Measurements from ENCODE around the gene MCM10. TPM values are rescaled to one million over a fixed set of nuclear protein-coding genes. Genes with fewer than 3 reads are reported as not detected.

The MCM10 gene
- total and polyA plus RNA-seq, 7 experiments from 2014 or later: 0.08 to 41.8 (median 0.28) TPM; not detected in 1

- intact Hi-C loops (cut with micrococcal nuclease): no loop called here
- DNase-seq: no peak
- Histone ChIP-seq H3K4me1 (ENCODE audit: control insufficient read depth in 2 of 2, insufficient read depth in 2 of 2, low read length in 2 of 2) (peaks cover 0 to 5% of the 10 kb centered on the region in 2 donors), H3K27ac (ENCODE audit: low read depth, low read length) (no peak overlapping the region), H3K4me3 (ENCODE audit: low read length) (no peak overlapping the region), H3K9me3 (ENCODE audit: control insufficient read depth in 2 of 3, low read length in 3 of 3) (no peaks in the 10 kb centered on the region), H3K27me3 (ENCODE audit: control insufficient read depth in 2 of 2, insufficient read depth in 2 of 2, low read length in 2 of 2) (no peaks in the 10 kb centered on the region), H3K36me3 (ENCODE audit: control insufficient read depth in 2 of 3, insufficient read depth in 3 of 3, low read length in 3 of 3) (peaks cover 36 to 92% (median 46%) of the 10 kb centered on the region in 3 experiments)
- H3K27ac Mint-ChIP-seq: peak overlapping the region in 2 of 9 donors; percentile 47 to 71
- no peak for ATAC-seq
- H3K9me3 Mint-ChIP-seq: no peaks in the 10 kb centered on the region
- ChIA-PET POLR2A (no interaction called here), CTCF (no interaction called here)
- H3K27me3 Mint-ChIP-seq: no peaks in the 10 kb centered on the region
- no peak overlapping the region for H3K4me3 Mint-ChIP-seq
- peaks cover 43 to 86% (median 54%) of the 10 kb centered on the region in 5 donors for H3K36me3 Mint-ChIP-seq
- H3K4me1 Mint-ChIP-seq: peaks cover 0 to 24% (median 16%) of the 10 kb centered on the region in 7 donors
Observed at GRCh38 chr10:13120786-13121499, 40.4 kb upstream of the MCM10 start.

DNA sequence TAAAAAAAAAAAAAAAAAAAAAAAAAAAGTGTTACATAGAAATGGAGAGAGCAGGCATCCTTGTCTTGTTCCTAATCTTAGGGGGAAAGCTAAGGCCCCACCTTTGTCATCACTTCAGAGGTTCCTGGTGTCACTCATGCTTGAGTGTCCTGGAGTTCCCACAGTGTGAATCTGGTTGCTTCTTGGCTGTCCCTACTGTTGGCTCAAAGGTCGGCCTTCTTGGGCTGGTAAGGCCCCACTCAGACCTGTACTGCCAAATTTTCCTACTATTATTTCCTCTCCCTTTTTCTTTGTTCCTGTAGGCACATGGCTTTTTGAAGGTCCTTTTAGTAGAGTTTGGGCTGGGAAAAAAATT, 39.9 kb upstream of the MCM10 start:
- no peak overlapping the region for H3K4me3 ChIP-seq (ENCODE audit: low read length)
- Mint-ChIP-seq H3K27me3 (no peaks in the 10 kb centered on the region), H3K4me1 (peaks cover 0 to 19% (median 14%) of the 10 kb centered on the region in 7 donors), H3K9me3 (no peaks in the 10 kb centered on the region), H3K4me3 (no peak overlapping the region), H3K36me3 (peaks cover 43 to 81% (median 52%) of the 10 kb centered on the region in 5 donors), H3K27ac (no peak overlapping the region)
- no peaks in the 10 kb centered on the region for H3K27me3 ChIP-seq (ENCODE audit: control insufficient read depth in 2 of 2, insufficient read depth in 2 of 2, low read length in 2 of 2)
- no peak for DNase-seq
- ChIA-PET CTCF (no interaction called here), POLR2A (no interaction called here)
- no peak overlapping the region for H3K27ac ChIP-seq (ENCODE audit: low read depth, low read length)
- ATAC-seq: no peak
- peaks cover 0 to 4% of the 10 kb centered on the region in 2 donors for H3K4me1 ChIP-seq (ENCODE audit: control insufficient read depth in 2 of 2, insufficient read depth in 2 of 2, low read length in 2 of 2)
- no peaks in the 10 kb centered on the region for H3K9me3 ChIP-seq (ENCODE audit: control insufficient read depth in 2 of 3, low read length in 3 of 3)
- intact Hi-C loops (cut with micrococcal nuclease): no loop called here
- peaks cover 36 to 89% (median 47%) of the 10 kb centered on the region in 3 experiments for H3K36me3 ChIP-seq (ENCODE audit: control insufficient read depth in 2 of 3, insufficient read depth in 3 of 3, low read length in 3 of 3)

GRCh38 chr10:13136651-13137050, 24.7 kb upstream of the MCM10 start:
- no peaks in the 10 kb centered on the region for H3K27me3 ChIP-seq (ENCODE audit: control insufficient read depth in 2 of 2, insufficient read depth in 2 of 2, low read length in 2 of 2)
- H3K36me3 ChIP-seq (ENCODE audit: control insufficient read depth in 2 of 3, insufficient read depth in 3 of 3, low read length in 3 of 3): peaks cover 24 to 89% (median 39%) of the 10 kb centered on the region in 3 experiments
- ATAC-seq: no peak
- H3K27ac ChIP-seq (ENCODE audit: low read depth, low read length): no peak overlapping the region
- Mint-ChIP-seq H3K27me3 (no peaks in the 10 kb centered on the region), H3K9me3 (no peaks in the 10 kb centered on the region), H3K36me3 (peaks cover 30 to 81% (median 60%) of the 10 kb centered on the region in 5 donors), H3K4me1 (no peaks in the 10 kb centered on the region), H3K27ac (no peak overlapping the region), H3K4me3 (no peak overlapping the region)
- ChIA-PET CTCF (no interaction called here), POLR2A (no interaction called here)
- H3K9me3 ChIP-seq (ENCODE audit: control insufficient read depth in 2 of 3, low read length in 3 of 3): no peaks in the 10 kb centered on the region
- intact Hi-C loops (cut with micrococcal nuclease): no loop called here
- no peak for DNase-seq
- H3K4me3 ChIP-seq (ENCODE audit: low read length): no peak overlapping the region
- H3K4me1 ChIP-seq (ENCODE audit: control insufficient read depth in 2 of 2, insufficient read depth in 2 of 2, low read length in 2 of 2): no peaks in the 10 kb centered on the region

DNA sequence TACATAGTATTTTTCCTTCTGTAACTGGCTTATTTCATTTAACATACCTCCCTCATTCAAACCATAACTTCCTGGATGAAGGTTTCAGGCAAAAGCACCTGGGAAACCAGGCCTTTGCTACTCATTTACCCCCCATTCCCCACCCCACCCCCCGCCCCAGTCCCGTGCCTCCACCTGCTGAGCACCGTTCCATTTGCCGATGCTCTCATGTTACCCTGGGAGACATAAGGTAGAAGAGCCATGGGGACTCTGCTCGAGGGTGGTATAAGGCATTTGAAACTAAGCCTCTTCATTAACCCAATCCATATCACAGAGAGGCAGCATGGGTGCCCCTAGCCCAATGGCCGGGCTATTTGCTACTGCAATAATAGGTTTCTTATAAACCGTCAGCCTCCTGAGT, 22.2 kb upstream of the MCM10 start:
- intact Hi-C loops (cut with micrococcal nuclease): no loop called here
- CTCF ChIA-PET: no interaction called here
- Mint-ChIP-seq H3K36me3 (peaks cover 28 to 79% (median 59%) of the 10 kb centered on the region in 5 donors), H3K4me3 (no peak overlapping the region), H3K27me3 (no peaks in the 10 kb centered on the region), H3K4me1 (no peaks in the 10 kb centered on the region), H3K27ac (no peak overlapping the region), H3K9me3 (peaks cover under 1 to 4% (median 2%) of the 10 kb centered on the region in 11 donors)
- no peak overlapping the region for H3K4me3 ChIP-seq (ENCODE audit: low read length)
- H3K9me3 ChIP-seq (ENCODE audit: control insufficient read depth in 2 of 3, low read length in 3 of 3): no peaks in the 10 kb centered on the region
- H3K27me3 ChIP-seq (ENCODE audit: control insufficient read depth in 2 of 2, insufficient read depth in 2 of 2, low read length in 2 of 2): no peaks in the 10 kb centered on the region
- no peak overlapping the region for H3K27ac ChIP-seq (ENCODE audit: low read depth, low read length)
- H3K36me3 ChIP-seq (ENCODE audit: control insufficient read depth in 2 of 3, insufficient read depth in 3 of 3, low read length in 3 of 3): peaks cover 12 to 73% (median 26%) of the 10 kb centered on the region in 3 experiments
- DNase-seq (no peak), ATAC-seq (no peak)
- H3K4me1 ChIP-seq (ENCODE audit: control insufficient read depth in 2 of 2, insufficient read depth in 2 of 2, low read length in 2 of 2): no peaks in the 10 kb centered on the region
- POLR2A ChIA-PET: no interaction called here

DNA sequence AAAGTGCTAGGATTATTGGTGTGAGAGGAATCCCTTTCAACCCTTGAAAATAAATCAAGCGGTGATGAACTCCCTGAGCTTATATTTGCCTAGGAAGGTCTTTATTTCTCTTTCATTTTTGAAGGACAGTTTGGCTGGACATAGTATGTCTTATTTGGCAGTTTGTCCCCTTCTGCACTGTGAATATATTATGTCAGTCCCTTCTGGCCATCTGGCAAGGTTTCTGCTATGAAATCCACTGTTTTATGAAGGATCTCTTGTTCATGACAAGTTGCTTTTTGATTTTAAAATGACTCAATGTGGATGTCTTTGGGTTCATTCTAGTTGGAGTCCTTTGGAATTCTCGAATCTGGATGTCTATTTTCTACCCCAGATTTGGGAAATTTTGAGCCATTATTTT, 21.7 kb upstream of the MCM10 start:
- ATAC-seq (no peak), DNase-seq (no peak)
- Mint-ChIP-seq H3K4me3 (no peak overlapping the region), H3K9me3 (peaks cover 3 to 9% (median 6%) of the 10 kb centered on the region in 11 donors), H3K27me3 (no peaks in the 10 kb centered on the region), H3K4me1 (no peaks in the 10 kb centered on the region), H3K36me3 (peaks cover 26 to 79% (median 63%) of the 10 kb centered on the region in 5 donors), H3K27ac (no peak overlapping the region)
- CTCF ChIA-PET: no interaction called here
- no peak overlapping the region for H3K4me3 ChIP-seq (ENCODE audit: low read length)
- intact Hi-C loops (cut with micrococcal nuclease): no loop called here
- no peaks in the 10 kb centered on the region for H3K27me3 ChIP-seq (ENCODE audit: control insufficient read depth in 2 of 2, insufficient read depth in 2 of 2, low read length in 2 of 2)
- no peak overlapping the region for H3K27ac ChIP-seq (ENCODE audit: low read depth, low read length)
- no peaks in the 10 kb centered on the region for H3K9me3 ChIP-seq (ENCODE audit: control insufficient read depth in 2 of 3, low read length in 3 of 3)
- no peaks in the 10 kb centered on the region for H3K4me1 ChIP-seq (ENCODE audit: control insufficient read depth in 2 of 2, insufficient read depth in 2 of 2, low read length in 2 of 2)
- POLR2A ChIA-PET: no interaction called here
- H3K36me3 ChIP-seq (ENCODE audit: control insufficient read depth in 2 of 3, insufficient read depth in 3 of 3, low read length in 3 of 3): peaks cover 12 to 67% (median 26%) of the 10 kb centered on the region in 3 experiments

GRCh38 chr10:13140627-13141190, 20.6 kb upstream of the MCM10 start:
- CTCF ChIA-PET: no interaction called here
- Histone ChIP-seq H3K27me3 (ENCODE audit: control insufficient read depth in 2 of 2, insufficient read depth in 2 of 2, low read length in 2 of 2) (no peaks in the 10 kb centered on the region), H3K4me3 (ENCODE audit: low read length) (no peak overlapping the region), H3K27ac (ENCODE audit: low read depth, low read length) (no peak overlapping the region), H3K9me3 (ENCODE audit: control insufficient read depth in 2 of 3, low read length in 3 of 3) (peaks cover 0 to 4% (median 0%) of the 10 kb centered on the region in 3 experiments), H3K36me3 (ENCODE audit: control insufficient read depth in 2 of 3, insufficient read depth in 3 of 3, low read length in 3 of 3) (peaks cover 8 to 57% (median 19%) of the 10 kb centered on the region in 3 experiments), H3K4me1 (ENCODE audit: control insufficient read depth in 2 of 2, insufficient read depth in 2 of 2, low read length in 2 of 2) (no peaks in the 10 kb centered on the region)
- H3K27ac Mint-ChIP-seq: no peak overlapping the region
- peaks cover 3 to 18% (median 14%) of the 10 kb centered on the region in 11 donors for H3K9me3 Mint-ChIP-seq
- H3K36me3 Mint-ChIP-seq: peaks cover 22 to 74% (median 64%) of the 10 kb centered on the region in 5 donors
- no peak overlapping the region for H3K4me3 Mint-ChIP-seq
- intact Hi-C loops (cut with micrococcal nuclease): no loop called here
- no peaks in the 10 kb centered on the region for H3K27me3 Mint-ChIP-seq
- H3K4me1 Mint-ChIP-seq: no peaks in the 10 kb centered on the region
- ATAC-seq (no peak), DNase-seq (no peak)
- POLR2A ChIA-PET: no interaction called here

DNA sequence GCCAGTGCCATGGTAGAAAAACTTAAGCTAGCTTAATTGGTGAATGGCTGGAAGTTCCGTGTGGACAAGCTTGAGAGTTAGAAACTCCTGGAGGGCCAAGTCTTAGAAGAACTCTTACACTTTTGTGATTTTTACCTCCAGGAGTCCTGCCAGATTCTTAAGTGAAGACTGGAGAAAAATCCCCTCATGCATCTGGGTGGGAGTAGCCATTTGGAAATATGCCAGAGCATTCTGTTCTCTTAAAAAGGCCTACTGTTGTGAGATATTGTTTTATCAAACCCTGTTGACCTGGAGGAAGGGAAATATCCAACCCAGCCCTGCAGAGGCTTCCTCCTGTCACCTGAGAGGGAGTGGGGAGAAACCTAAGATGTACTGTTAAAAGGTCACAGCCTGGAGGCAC, 17.6 kb upstream of the MCM10 start:
- intact Hi-C loops (cut with micrococcal nuclease): no loop called here
- H3K36me3 ChIP-seq (ENCODE audit: control insufficient read depth in 2 of 3, insufficient read depth in 3 of 3, low read length in 3 of 3): peaks cover 0 to 29% (median 4%) of the 10 kb centered on the region in 3 experiments
- H3K4me3 Mint-ChIP-seq: no peak overlapping the region

More for the DNA sequence above, 17.6 kb upstream of the MCM10 start:
- Histone ChIP-seq H3K9me3 (ENCODE audit: control insufficient read depth in 2 of 3, low read length in 3 of 3) (peaks cover 0 to 8% (median 4%) of the 10 kb centered on the region in 3 experiments), H3K27me3 (ENCODE audit: control insufficient read depth in 2 of 2, insufficient read depth in 2 of 2, low read length in 2 of 2) (no peaks in the 10 kb centered on the region), H3K4me1 (ENCODE audit: control insufficient read depth in 2 of 2, insufficient read depth in 2 of 2, low read length in 2 of 2) (no peaks in the 10 kb centered on the region), H3K27ac (ENCODE audit: low read depth, low read length) (no peak overlapping the region), H3K4me3 (ENCODE audit: low read length) (no peak overlapping the region)
- no peaks in the 10 kb centered on the region for H3K27me3 Mint-ChIP-seq
- peak overlapping the region in 1 of 9 donors; percentile 47 for H3K27ac Mint-ChIP-seq
- no peaks in the 10 kb centered on the region for H3K4me1 Mint-ChIP-seq
- ChIA-PET POLR2A (no interaction called here), CTCF (no interaction called here)
- no peak for ATAC-seq
- H3K36me3 Mint-ChIP-seq: peaks cover 21 to 54% (median 51%) of the 10 kb centered on the region in 5 donors
- peaks cover 3 to 39% (median 25%) of the 10 kb centered on the region in 11 donors for H3K9me3 Mint-ChIP-seq
- no peak for DNase-seq

Data from naive thymus-derived CD4-positive, alpha-beta T cell (primary cell).